WTC11 (cell line): Measurements from ENCODE around the gene KLHL14. TPM values are rescaled to one million over a fixed set of nuclear protein-coding genes. Genes with fewer than 3 reads are reported as not detected.

Experiments
- ATAC-seq: fragments of 200-7000 bp; cut with Tn5 transposase; 2 replicates; pipeline ENCODE4 v1.10.0; 2021; ENCODE audit warnings: mild to moderate bottlenecking, moderate library complexity
- CTCF ChIA-PET: fragments of 300-600 bp; sonication (Branson Sonifier 250); formaldehyde crosslinking; loops from one replicate; lab custom pipeline; 2021; ENCODE audit warnings: antibody characterized with exemption; lab: Charles Lee
- POLR2A ChIA-PET: fragments of 350-600 bp; sonication (Branson Sonifier 250); formaldehyde crosslinking; loops from one replicate; lab custom pipeline; 2021; ENCODE audit warnings: antibody characterized with exemption; lab: Charles Lee
- DNase-seq: peaks from one replicate; pipeline ENCODE4 v3.0.0; 2021; ENCODE audit warnings: low spot score
- H3K27ac Mint-ChIP-seq: 2 replicates; pipeline ENCODE4 v1.8.0; 2021; ENCODE audit warnings: mixed read lengths
- H3K27me3 Mint-ChIP-seq: 2 replicates; pipeline ENCODE4 v1.8.0; 2021; ENCODE audit warnings: low read depth, mild to moderate bottlenecking, moderate library complexity, mixed read lengths
- H3K36me3 Mint-ChIP-seq: 2 replicates; pipeline ENCODE4 v1.8.0; 2021; ENCODE audit warnings: mixed read lengths
- H3K4me1 Mint-ChIP-seq: 2 replicates; pipeline ENCODE4 v1.8.0; 2022; ENCODE audit warnings: mixed read lengths
- H3K4me3 Mint-ChIP-seq: 2 replicates; pipeline ENCODE4 v1.8.0; 2021; ENCODE audit warnings: mild to moderate bottlenecking, moderate library complexity, mixed read lengths
- H3K9me3 Mint-ChIP-seq: 2 replicates; pipeline ENCODE4 v1.8.0; 2021; ENCODE audit warnings: mixed read lengths
- ATF1 ChIP-seq: sonication (generic); formaldehyde crosslinking; IDR thresholded peaks from 2 replicates; pipeline ENCODE4 v1.8.1; 2023; ENCODE audit warnings: mild to moderate bottlenecking, moderate library complexity, missing genetic modification reagents
- ELF4 ChIP-seq: sonication (generic); formaldehyde crosslinking; IDR thresholded peaks from 2 replicates; pipeline ENCODE4 v1.8.1; 2022; ENCODE audit warnings: low read depth, mild to moderate bottlenecking, moderate library complexity, missing genetic modification reagents
- FOXK1 ChIP-seq: sonication (generic); formaldehyde crosslinking; IDR thresholded peaks from 2 replicates; pipeline ENCODE4 v1.8.0; 2022; ENCODE audit warnings: mild to moderate bottlenecking, moderate library complexity, missing genetic modification reagents
- FOXP4 ChIP-seq: sonication (generic); formaldehyde crosslinking; IDR thresholded peaks from 2 replicates; pipeline ENCODE4 v1.8.0; 2022; ENCODE audit warnings: mild to moderate bottlenecking, missing genetic modification reagents
- GRHL2 ChIP-seq: fragments of 250-450 bp; sonication (Bioruptor Pico); IDR thresholded peaks from 2 replicates; pipeline ENCODE4 v1.8.0; 2022; ENCODE audit warnings: mild to moderate bottlenecking, moderate library complexity; ENCODE audit not compliant: insufficient replicate concordance, severe bottlenecking
- KAT7 ChIP-seq: sonication (generic); formaldehyde crosslinking; IDR thresholded peaks from 2 replicates; pipeline ENCODE4 v1.8.1; 2023; ENCODE audit warnings: missing genetic modification reagents, mild to moderate bottlenecking, borderline replicate concordance
- MYBL2 ChIP-seq: sonication (generic); formaldehyde crosslinking; IDR thresholded peaks from 2 replicates; pipeline ENCODE4 v1.8.1; 2023; ENCODE audit warnings: mild to moderate bottlenecking, moderate library complexity, missing genetic modification reagents
- NFYB ChIP-seq: sonication (generic); formaldehyde crosslinking; conservative IDR thresholded peaks from 2 replicates; pipeline ENCODE4 v1.8.0; 2022; ENCODE audit warnings: low read depth, missing genetic modification reagents
- NR1H2 ChIP-seq: sonication (generic); formaldehyde crosslinking; IDR thresholded peaks from 2 replicates; pipeline ENCODE4 v1.9.0; 2021; ENCODE audit warnings: mild to moderate bottlenecking, moderate library complexity, missing genetic modification reagents
- NR3C1 ChIP-seq: sonication (generic); formaldehyde crosslinking; conservative IDR thresholded peaks from 2 replicates; pipeline ENCODE4 v1.8.1; 2023; ENCODE audit warnings: low read depth, mild to moderate bottlenecking, missing genetic modification reagents
- RELA ChIP-seq: sonication (generic); formaldehyde crosslinking; IDR thresholded peaks from 2 replicates; pipeline ENCODE4 v1.8.1; 2022; ENCODE audit warnings: missing genetic modification reagents, mild to moderate bottlenecking, borderline replicate concordance
- RORB ChIP-seq: fragments of 250-450 bp; sonication (Bioruptor Pico); IDR thresholded peaks from 2 replicates; pipeline ENCODE4 v1.9.0; 2021; ENCODE audit warnings: mild to moderate bottlenecking
- SMAD3 ChIP-seq: sonication (generic); formaldehyde crosslinking; IDR thresholded peaks from 2 replicates; pipeline ENCODE4 v1.8.0; 2022; ENCODE audit warnings: missing genetic modification reagents, mild to moderate bottlenecking, borderline replicate concordance
- TCF7 ChIP-seq: sonication (generic); formaldehyde crosslinking; IDR thresholded peaks from 2 replicates; pipeline ENCODE4 v1.8.0; 2022; ENCODE audit warnings: mild to moderate bottlenecking, low read depth, missing genetic modification reagents, moderate library complexity
- ZMAT4 ChIP-seq: fragments of 250-450 bp; sonication (Bioruptor Pico); IDR thresholded peaks from 2 replicates; pipeline ENCODE4 v1.9.0; 2021; ENCODE audit warnings: mild to moderate bottlenecking
- ZNF512 ChIP-seq: sonication (generic); formaldehyde crosslinking; IDR thresholded peaks from 2 replicates; pipeline ENCODE4 v1.8.1; 2022; ENCODE audit warnings: missing genetic modification reagents, borderline replicate concordance
- total RNA-seq: library from RNA; stranded (reverse); gene quantifications from 3 replicates; pipeline ENCODE4 v1.2.3, GENCODE V29; 2021
- TF ChIP-seq, protein P1 (sequence below): sonication (generic); formaldehyde crosslinking; IDR thresholded peaks from 2 replicates; pipeline ENCODE4 v1.8.0; 2023; ENCODE audit warnings: missing genetic modification reagents, mild to moderate bottlenecking, borderline replicate concordance
- TF ChIP-seq, protein P2 (sequence below): fragments of 250-450 bp; sonication (Bioruptor Pico); IDR thresholded peaks from 2 replicates; pipeline ENCODE4 v1.8.0; 2021; ENCODE audit warnings: mild to moderate bottlenecking

Gene KLHL14
- total RNA-seq, 1 experiment from 2014 or later, result 4.3 TPM

DNA sequence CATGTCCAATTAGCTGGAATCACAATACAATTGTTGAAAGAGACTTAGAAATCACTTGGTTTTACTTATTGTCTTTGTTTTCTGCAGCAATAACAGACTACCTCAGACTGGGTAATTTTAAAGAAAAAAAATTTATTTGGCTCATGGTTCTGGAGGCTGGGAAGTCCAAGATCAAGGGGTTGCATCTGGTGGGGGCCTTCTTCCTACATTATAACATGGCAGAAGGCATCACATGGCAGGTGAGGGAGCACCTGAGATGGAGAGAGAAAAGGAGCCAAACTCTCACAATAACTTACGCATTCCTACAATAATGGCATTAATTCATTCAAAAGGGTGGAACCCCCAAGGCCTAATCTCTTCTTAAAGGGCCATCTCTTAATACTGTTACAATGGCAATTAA is 37.5 kb upstream of the KLHL14 start:
- ATAC-seq (no peak), DNase-seq (no peak)
- H3K4me1 Mint-ChIP-seq, result no peaks in the 10 kb centered on the region
- no peaks in the 10 kb centered on the region for H3K27me3 Mint-ChIP-seq
- 0 out of 2 replicates have a peak, but pooled peaks cover 9% of the 10 kb centered on the region for H3K9me3 Mint-ChIP-seq
- POLR2A ChIA-PET, result no interaction called here
- CTCF ChIA-PET, result no interaction called here
- no peak overlapping the region for H3K27ac Mint-ChIP-seq
- no peak overlapping the region for H3K4me3 Mint-ChIP-seq
- TF ChIP-seq, protein P1, sequence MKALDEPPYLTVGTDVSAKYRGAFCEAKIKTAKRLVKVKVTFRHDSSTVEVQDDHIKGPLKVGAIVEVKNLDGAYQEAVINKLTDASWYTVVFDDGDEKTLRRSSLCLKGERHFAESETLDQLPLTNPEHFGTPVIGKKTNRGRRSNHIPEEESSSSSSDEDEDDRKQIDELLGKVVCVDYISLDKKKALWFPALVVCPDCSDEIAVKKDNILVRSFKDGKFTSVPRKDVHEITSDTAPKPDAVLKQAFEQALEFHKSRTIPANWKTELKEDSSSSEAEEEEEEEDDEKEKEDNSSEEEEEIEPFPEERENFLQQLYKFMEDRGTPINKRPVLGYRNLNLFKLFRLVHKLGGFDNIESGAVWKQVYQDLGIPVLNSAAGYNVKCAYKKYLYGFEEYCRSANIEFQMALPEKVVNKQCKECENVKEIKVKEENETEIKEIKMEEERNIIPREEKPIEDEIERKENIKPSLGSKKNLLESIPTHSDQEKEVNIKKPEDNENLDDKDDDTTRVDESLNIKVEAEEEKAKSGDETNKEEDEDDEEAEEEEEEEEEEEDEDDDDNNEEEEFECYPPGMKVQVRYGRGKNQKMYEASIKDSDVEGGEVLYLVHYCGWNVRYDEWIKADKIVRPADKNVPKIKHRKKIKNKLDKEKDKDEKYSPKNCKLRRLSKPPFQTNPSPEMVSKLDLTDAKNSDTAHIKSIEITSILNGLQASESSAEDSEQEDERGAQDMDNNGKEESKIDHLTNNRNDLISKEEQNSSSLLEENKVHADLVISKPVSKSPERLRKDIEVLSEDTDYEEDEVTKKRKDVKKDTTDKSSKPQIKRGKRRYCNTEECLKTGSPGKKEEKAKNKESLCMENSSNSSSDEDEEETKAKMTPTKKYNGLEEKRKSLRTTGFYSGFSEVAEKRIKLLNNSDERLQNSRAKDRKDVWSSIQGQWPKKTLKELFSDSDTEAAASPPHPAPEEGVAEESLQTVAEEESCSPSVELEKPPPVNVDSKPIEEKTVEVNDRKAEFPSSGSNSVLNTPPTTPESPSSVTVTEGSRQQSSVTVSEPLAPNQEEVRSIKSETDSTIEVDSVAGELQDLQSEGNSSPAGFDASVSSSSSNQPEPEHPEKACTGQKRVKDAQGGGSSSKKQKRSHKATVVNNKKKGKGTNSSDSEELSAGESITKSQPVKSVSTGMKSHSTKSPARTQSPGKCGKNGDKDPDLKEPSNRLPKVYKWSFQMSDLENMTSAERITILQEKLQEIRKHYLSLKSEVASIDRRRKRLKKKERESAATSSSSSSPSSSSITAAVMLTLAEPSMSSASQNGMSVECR, result no peak
- TF ChIP-seq NR1H2 (CRISPR knock-in tag) (no peak), MYBL2 (CRISPR knock-in tag) (no peak), SMAD3 (CRISPR knock-in tag) (no peak), KAT7 (CRISPR knock-in tag) (no peak), FOXK1 (CRISPR knock-in tag) (no peak), ZNF512 (CRISPR knock-in tag) (no peak), RORB (CRISPR knock-in tag) (no peak), FOXP4 (CRISPR knock-in tag) (no peak), GRHL2 (CRISPR knock-in tag) (no peak), TCF7 (CRISPR knock-in tag) (no peak), NFYB (no peak), ZMAT4 (no peak), ATF1 (no peak), RELA (CRISPR knock-in tag) (no peak), NR3C1 (CRISPR knock-in tag) (no peak), ELF4 (CRISPR knock-in tag) (no peak)
- TF ChIP-seq, protein P2, sequence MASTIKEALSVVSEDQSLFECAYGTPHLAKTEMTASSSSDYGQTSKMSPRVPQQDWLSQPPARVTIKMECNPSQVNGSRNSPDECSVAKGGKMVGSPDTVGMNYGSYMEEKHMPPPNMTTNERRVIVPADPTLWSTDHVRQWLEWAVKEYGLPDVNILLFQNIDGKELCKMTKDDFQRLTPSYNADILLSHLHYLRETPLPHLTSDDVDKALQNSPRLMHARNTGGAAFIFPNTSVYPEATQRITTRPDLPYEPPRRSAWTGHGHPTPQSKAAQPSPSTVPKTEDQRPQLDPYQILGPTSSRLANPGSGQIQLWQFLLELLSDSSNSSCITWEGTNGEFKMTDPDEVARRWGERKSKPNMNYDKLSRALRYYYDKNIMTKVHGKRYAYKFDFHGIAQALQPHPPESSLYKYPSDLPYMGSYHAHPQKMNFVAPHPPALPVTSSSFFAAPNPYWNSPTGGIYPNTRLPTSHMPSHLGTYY (CRISPR knock-in tag), result no peak
- H3K36me3 Mint-ChIP-seq, result no peaks in the 10 kb centered on the region; the same call in 1 of the 2 replicates
